GM12872 (cell line): ENCODE data around the gene CCDC85C.
A peak's percentile ranks its signal among the peaks of the same experiment; 100 is the strongest.

Experiments
- CTCF ChIP-seq: IDR thresholded peaks from 3 replicates; pipeline ENCODE4 v1.5.1; 2011; ENCODE audit warnings: low read depth, mild to moderate bottlenecking, low read length, moderate library complexity; ENCODE audit not compliant: insufficient read depth

Gene CCDC85C

DNA sequence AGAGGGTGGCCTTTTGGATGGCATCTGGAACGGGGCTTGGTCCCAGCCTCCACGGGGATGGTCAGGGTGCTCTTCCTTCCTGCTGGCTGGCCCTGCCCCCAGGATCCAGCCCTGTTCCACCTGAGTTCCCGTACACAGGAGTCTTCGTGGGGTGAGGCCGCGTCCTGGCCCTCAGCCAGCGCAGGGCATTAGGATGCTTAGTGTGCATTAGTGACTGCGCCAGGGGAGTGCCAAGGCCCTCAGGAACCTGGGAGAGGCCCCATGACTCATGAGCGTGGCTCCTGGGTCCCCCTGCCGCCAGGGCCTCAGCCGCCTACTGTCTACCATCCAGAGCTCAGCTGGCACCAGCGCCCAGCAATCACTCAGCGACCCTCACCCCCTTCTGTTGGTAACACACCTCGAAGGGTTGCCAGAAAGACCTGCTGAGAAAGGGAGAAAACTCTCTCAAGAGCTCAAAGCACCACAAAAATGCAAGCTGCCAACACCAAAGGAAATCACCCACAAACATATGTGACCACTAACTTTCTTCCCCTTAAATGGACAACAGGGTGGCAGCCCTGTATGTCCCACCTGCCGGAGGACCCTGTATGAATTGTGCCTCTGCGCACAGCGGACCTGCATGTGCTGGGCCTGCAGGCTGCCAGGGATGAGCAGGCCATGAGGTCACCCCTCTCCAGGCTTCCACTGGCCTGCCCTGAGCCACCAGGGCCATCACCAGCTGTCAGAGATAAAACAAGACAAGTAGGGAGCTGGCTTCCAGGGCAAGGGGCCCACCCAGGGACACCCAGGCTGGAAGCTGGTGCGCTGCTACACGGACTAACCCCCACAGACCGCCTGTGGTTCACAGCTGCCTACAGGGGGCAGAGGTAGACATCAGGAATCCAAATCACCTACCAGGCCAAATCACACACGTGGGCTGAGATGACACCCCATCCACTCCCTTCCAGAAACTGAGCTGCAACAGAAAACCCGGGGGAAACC, 28.7 kb downstream of the CCDC85C start:
- peak; percentile 18; the same call in 1 of the 3 replicates for TF ChIP-seq CTCF

- TF ChIP-seq CTCF = no peak
These were observed 29.7 kb downstream of the CCDC85C start for GRCh38 chr14:99574099-99574880.

- TF ChIP-seq CTCF = no peak
These were observed 30.4 kb downstream of the CCDC85C start for GRCh38 chr14:99573436-99574098.

GRCh38 chr14:99573000-99573330, 31.0 kb downstream of the CCDC85C start:
- no peak for TF ChIP-seq CTCF

- TF ChIP-seq CTCF = no peak
These were observed 31.6 kb downstream of the CCDC85C start for GRCh38 chr14:99572173-99572999.

GRCh38 chr14:99571303-99571986, 32.6 kb downstream of the CCDC85C start:
- TF ChIP-seq CTCF = no peak
